Measurements from ENCODE around the gene HAP1. TPM values are rescaled to one million over a fixed set of nuclear protein-coding genes. Genes with fewer than 3 reads are reported as not detected.

HAP1 gene
- polyA plus RNA-seq, 1 experiment = 0.04 TPM

DNA sequence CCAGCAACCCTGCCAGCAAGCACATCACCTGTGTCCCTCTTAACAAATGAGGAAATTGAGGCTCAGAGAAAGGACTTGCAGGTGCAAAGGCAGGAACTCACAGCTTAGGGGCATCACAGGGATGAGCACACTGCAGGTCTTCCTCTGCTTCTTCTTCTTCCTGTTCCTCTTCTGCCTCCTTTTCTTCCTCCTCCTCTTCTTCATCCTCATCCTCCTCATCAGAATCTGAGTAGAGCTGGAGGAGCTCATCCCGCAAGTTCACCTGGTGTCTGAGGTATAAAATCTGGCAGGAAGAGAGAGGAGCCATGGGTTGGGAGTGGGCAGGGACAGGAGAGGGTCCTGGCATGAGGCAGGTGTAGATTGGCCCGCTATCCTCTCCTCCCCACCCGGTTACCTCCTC, 2.6 kb downstream of the HAP1 start:
- Histone ChIP-seq H3K27me3 (ENCODE audit: control insufficient read depth, insufficient read depth, low read length) (peaks cover 63% of the 10 kb centered on the region), H3K9me3 (ENCODE audit: control insufficient read depth, insufficient read depth, low read length) (no peaks in the 10 kb centered on the region; the same call in 1 of the 2 replicates), H3K4me3 (ENCODE audit: low read depth, low read length) (no peak overlapping the region), H3K27ac (ENCODE audit: low read depth, low read length) (no peak overlapping the region)
- POLR2A ChIA-PET = interaction anchor here (0.6 to 1.9 kb wide), 2 partner anchors 43 to 1277 kb away, joined by 4 to 7 read pairs; partner anchors contain the start of gene EIF1
- CTCF ChIA-PET = interaction anchor here (1.4 to 2.1 kb wide), 3 partner anchors 36 to 70 kb away, joined by 4 to 9 read pairs (median 7); partner anchors contain the start of gene JUP
- TF ChIP-seq, protein P1, sequence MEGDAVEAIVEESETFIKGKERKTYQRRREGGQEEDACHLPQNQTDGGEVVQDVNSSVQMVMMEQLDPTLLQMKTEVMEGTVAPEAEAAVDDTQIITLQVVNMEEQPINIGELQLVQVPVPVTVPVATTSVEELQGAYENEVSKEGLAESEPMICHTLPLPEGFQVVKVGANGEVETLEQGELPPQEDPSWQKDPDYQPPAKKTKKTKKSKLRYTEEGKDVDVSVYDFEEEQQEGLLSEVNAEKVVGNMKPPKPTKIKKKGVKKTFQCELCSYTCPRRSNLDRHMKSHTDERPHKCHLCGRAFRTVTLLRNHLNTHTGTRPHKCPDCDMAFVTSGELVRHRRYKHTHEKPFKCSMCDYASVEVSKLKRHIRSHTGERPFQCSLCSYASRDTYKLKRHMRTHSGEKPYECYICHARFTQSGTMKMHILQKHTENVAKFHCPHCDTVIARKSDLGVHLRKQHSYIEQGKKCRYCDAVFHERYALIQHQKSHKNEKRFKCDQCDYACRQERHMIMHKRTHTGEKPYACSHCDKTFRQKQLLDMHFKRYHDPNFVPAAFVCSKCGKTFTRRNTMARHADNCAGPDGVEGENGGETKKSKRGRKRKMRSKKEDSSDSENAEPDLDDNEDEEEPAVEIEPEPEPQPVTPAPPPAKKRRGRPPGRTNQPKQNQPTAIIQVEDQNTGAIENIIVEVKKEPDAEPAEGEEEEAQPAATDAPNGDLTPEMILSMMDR (IDR thresholded peaks at IDR 0.05; ENCODE audit: low read depth, low read length) = no peak
- DNase-seq (ENCODE audit: low read depth, low spot score) = no peak

DNA sequence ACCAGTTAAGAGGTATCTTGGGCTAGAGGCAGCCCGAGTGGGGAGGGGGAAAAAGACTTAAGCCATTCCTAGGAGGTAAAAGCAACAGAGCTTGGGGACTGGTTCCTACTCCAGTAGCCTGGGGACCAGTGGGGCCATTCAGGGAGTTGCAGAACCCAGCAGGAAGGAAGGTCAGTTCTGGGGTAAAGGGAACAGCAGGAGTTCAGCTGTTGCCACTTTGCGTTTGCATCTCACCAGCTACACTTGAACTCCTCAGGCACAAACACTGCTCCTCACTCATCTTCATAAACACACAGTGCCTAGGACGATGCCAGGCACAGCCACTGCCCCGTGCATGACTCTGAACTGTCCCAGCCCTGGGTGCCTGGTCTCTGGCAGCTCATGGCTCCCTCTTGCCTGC, 4.0 kb downstream of the HAP1 start:
- Histone ChIP-seq H3K27ac (ENCODE audit: low read depth, low read length) (no peak overlapping the region), H3K9me3 (ENCODE audit: control insufficient read depth, insufficient read depth, low read length) (no peaks in the 10 kb centered on the region; the same call in 1 of the 2 replicates), H3K4me3 (ENCODE audit: low read depth, low read length) (no peak overlapping the region), H3K27me3 (ENCODE audit: control insufficient read depth, insufficient read depth, low read length) (peaks cover 54% of the 10 kb centered on the region)
- TF ChIP-seq, protein P1 (IDR thresholded peaks at IDR 0.05; ENCODE audit: low read depth, low read length) = no peak
- ChIA-PET POLR2A (interaction anchor here (1.0 to 1.9 kb wide), 2 partner anchors 42 to 56 kb away, joined by 3 to 7 read pairs; partner anchors contain the start of genes EIF1 and JUP), CTCF (interaction anchor here (0.8 to 1.9 kb wide), 2 partner anchors 9 to 34 kb away, joined by 3 to 7 read pairs; no protein-coding TSS in a partner anchor)
- DNase-seq (ENCODE audit: low read depth, low spot score) = no peak

DNA sequence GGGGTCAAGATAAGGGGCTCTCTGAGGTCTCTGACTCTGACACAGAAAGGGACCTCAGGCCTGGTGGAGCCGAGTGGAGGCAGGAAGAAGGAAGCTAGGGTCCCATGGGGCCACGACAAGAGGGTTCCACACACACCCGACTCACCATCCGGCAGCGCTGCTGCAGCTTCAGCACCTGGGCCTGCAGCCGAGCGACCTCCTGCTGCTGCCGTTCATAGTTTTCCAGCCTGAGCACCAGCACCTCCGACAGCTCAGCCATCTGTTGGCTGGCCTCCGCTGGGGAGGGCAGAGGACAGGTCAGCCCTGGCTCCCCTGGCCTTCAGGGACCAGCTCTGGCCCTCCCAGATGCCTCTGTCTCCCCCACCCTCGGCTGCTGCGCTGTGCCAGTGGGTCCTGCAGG, 6.4 kb downstream of the HAP1 start:
- no peaks in the 10 kb centered on the region for H3K9me3 ChIP-seq (ENCODE audit: control insufficient read depth, insufficient read depth, low read length)
- no peak overlapping the region for H3K27ac ChIP-seq (ENCODE audit: low read depth, low read length)
- DNase-seq (ENCODE audit: low read depth, low spot score) = no peak
- no peak overlapping the region for H3K4me3 ChIP-seq (ENCODE audit: low read depth, low read length)
- POLR2A ChIA-PET = no interaction called here
- H3K27me3 ChIP-seq (ENCODE audit: control insufficient read depth, insufficient read depth, low read length) = peaks cover 50% of the 10 kb centered on the region
- CTCF ChIA-PET = interaction anchor here (0.9 kb wide), 1 partner anchor 74 kb away, joined by 3 read pairs; no protein-coding TSS in a partner anchor
- TF ChIP-seq, protein P1 (IDR thresholded peaks at IDR 0.05; ENCODE audit: low read depth, low read length) = no peak

DNA sequence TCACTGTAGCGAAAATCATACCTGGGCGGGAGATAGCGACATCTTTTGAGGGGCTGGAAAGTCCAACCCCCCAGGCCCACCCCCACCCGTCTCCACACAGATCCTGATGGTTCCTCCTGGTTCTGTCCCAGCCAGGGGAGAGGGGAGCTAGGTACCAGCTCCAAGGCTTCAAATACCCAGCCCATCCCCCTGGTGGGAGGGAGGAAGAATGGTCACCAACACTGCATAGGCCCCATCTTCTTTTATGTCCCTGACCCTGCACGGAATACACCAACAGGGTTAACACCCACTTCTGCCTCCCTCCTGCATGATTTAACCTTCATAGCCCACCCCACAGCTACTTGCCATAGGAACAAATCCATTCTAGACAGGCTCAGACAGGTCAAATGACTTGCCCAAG, 9.3 kb downstream of the HAP1 start:
- no peak overlapping the region for H3K27ac ChIP-seq (ENCODE audit: low read depth, low read length)
- TF ChIP-seq, protein P1 (IDR thresholded peaks at IDR 0.05; ENCODE audit: low read depth, low read length) = no peak
- no peak overlapping the region for H3K4me3 ChIP-seq (ENCODE audit: low read depth, low read length)
- no peak for DNase-seq (ENCODE audit: low read depth, low spot score)
- ChIA-PET CTCF (interaction anchor here (1.4 to 2.6 kb wide), 2 partner anchors 29 to 77 kb away, joined by 6 read pairs; no protein-coding TSS in a partner anchor), POLR2A (no interaction called here)
- H3K9me3 ChIP-seq (ENCODE audit: control insufficient read depth, insufficient read depth, low read length) = no peaks in the 10 kb centered on the region
- H3K27me3 ChIP-seq (ENCODE audit: control insufficient read depth, insufficient read depth, low read length) = peaks cover 31% of the 10 kb centered on the region

DNA sequence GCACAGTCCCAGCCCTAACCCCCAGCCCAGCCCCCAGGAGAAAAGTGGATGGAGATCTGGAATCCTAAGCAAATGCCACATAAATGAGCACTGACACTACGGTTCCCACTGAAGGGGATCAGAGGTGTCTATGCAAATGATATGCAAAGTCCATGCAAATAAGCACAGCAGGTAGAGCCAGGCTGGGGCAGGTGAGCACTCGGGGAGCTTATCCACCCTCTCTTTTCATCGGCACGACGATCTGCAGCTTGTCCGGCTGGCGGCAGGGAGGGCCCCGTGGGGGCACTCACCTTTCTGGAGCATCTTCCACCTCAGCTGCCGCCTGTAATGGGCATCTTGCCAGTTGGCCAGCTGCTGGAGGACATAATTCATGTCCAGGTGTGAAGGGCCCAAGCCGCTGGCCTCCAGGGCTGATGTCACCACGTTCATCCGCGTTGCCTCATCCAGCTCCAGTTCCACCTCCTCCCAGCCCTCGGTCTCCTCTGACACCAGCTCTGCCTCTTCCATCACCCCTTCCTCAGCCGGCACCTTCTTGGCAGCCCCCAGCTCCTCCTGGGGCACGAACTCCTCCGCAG, 9.9 kb downstream of the HAP1 start:
- ChIA-PET CTCF (interaction anchor here (2.6 kb wide), 1 partner anchor 77 kb away, joined by 6 read pairs; no protein-coding TSS in a partner anchor), POLR2A (interaction anchor here (1.3 kb wide), 1 partner anchor 36 kb away, joined by 4 read pairs; no protein-coding TSS in a partner anchor)
- Histone ChIP-seq H3K27me3 (ENCODE audit: control insufficient read depth, insufficient read depth, low read length) (peaks cover 29% of the 10 kb centered on the region), H3K9me3 (ENCODE audit: control insufficient read depth, insufficient read depth, low read length) (no peaks in the 10 kb centered on the region), H3K27ac (ENCODE audit: low read depth, low read length) (no peak overlapping the region), H3K4me3 (ENCODE audit: low read depth, low read length) (no peak overlapping the region)
- DNase-seq (ENCODE audit: low read depth, low spot score) = no peak
- TF ChIP-seq, protein P1 (IDR thresholded peaks at IDR 0.05; ENCODE audit: low read depth, low read length) = no peak
